Tibial nerve (tissue), 4 donors: ENCODE data around the gene LGR6. TPM values are rescaled to one million over a fixed set of nuclear protein-coding genes. Genes with fewer than 3 reads are reported as not detected.

Experiments used
- DNase-seq, 2 donors: peaks; one replicate each; pipeline ENCODE4 v3.0.0-alpha.2; 2019; ENCODE audit warnings: low spot score in 2 of 2
- H3K27ac ChIP-seq, 4 donors: fragments of 200-600 bp; sonication (generic) in 3 of 4; one replicate each; pipeline ENCODE4 v1.5.1; 2017 to 2019; ENCODE audit warnings: mild to moderate bottlenecking in 1 of 4
- H3K27me3 ChIP-seq, 2 donors: fragments of 200-600 bp; sonication (generic) in 1 of 2; one replicate each; pipeline versions ENCODE4 v1.5.1 to v1.6.0; 2017 to 2019
- H3K36me3 ChIP-seq, 3 donors: fragments of 200-600 bp; sonication (generic); one replicate each; pipeline ENCODE4 v1.5.1; 2018 to 2019
- H3K4me1 ChIP-seq, 4 donors: fragments of 200-600 bp; sonication (generic) in 3 of 4; one replicate each; pipeline ENCODE4 v1.5.1; 2017 to 2019
- H3K4me3 ChIP-seq, 4 donors: fragments of 200-600 bp; sonication (generic) in 3 of 4; one replicate each; pipeline ENCODE4 v1.5.1; 2017 to 2019; ENCODE audit warnings: mild to moderate bottlenecking in 1 of 4, moderate library complexity in 1 of 4
- H3K9me3 ChIP-seq, 4 donors: fragments of 200-600 bp; sonication (generic) in 3 of 4; one replicate each; pipeline ENCODE4 v1.5.1; 2017 to 2019
- EP300 ChIP-seq, 2 donors: sonication (generic); formaldehyde crosslinking; IDR thresholded peaks; one replicate each; pipeline ENCODE4 v1.6.1; 2017; ENCODE audit warnings: antibody characterized with exemption in 2 of 2, mild to moderate bottlenecking in 1 of 2
- POLR2A ChIP-seq, 2 donors: fragments of 450-650 bp; IDR thresholded peaks; one replicate each; pipeline ENCODE4 v1.6.1; 2017; ENCODE audit warnings: antibody characterized with exemption in 2 of 2, mild to moderate bottlenecking in 2 of 2, moderate library complexity in 2 of 2
- WGBS, 2 donors: methylation state at CpG; one replicate each; pipeline ENCODE4 v1.1.5; 2018; 5-methylcytosine and 5-hydroxymethylcytosine counted together
- total RNA-seq, 4 donors: library from RNA; depleted of rRNA; stranded (reverse); fragments of >200 nt; gene quantifications; one replicate each; pipeline ENCODE4 v1.1.0, GENCODE V29; 2016
- TF ChIP-seq, protein P1 (sequence below), 5 experiments: fragments of 200-600 bp in 3 of 5; fragments of 450-650 bp in 2 of 5; sonication (generic) in 3 of 5; IDR thresholded peaks; one replicate each; pipeline ENCODE4 v1.5.1; 2016 to 2019; ENCODE audit warnings: antibody characterized with exemption in 5 of 5, mild to moderate bottlenecking in 3 of 5, moderate library complexity in 2 of 5

The LGR6 gene
- total RNA-seq, 4 donors from 2014 or later: 0.42 TPM; not detected in 3

DNA sequence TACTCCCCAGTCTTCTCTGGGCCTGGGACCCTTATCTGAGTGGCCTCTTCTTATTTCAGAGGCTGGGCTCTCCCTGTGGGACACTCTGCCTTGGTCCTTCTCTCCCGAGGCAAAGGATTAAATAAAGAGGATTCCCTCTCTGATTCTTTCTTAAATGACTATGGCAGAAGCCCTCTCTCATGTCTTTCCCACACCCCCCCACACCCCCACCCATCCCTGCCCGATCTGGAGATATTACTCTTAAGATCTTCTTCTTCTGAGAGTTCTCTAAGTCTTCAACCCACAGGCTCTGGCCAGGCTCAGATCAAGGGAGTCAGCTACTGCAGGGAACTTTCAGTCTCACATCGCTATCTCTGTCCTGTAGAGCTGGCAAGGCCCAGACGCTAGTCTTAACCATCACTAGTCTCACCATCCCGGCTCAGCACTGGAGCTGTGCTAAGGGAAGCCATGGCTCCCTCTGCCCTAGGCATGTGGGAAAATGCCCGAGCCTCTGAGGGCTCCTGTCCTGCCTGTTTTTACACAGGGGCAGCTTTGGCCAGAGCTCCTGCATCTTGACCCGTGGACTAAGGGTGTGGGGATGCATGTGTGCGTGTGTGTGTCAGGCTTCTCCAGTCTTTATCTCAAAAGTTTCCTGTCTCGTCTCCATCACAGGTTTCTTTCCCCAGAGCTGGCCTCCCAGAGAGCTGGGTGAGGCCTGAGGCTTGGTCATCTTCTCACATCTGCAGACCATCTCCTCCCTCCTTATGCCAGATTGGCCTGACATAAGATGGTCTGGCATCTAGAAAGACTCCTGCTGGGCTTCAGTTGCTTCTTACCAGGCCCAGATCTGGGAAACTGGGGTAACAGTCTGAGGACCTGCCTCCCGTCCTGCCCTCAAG lies 36.7 kb downstream of the LGR6 start:
- Histone ChIP-seq H3K4me1 (no peaks in the 10 kb centered on the region), H3K9me3 (no peaks in the 10 kb centered on the region), H3K27me3 (no peaks in the 10 kb centered on the region), H3K27ac (no peak overlapping the region), H3K4me3 (no peak overlapping the region), H3K36me3 (no peaks in the 10 kb centered on the region)
- WGBS, 2 donors: 84 to 86% methylated on average over 10 of the region's 10 CpGs
- TF ChIP-seq, protein P1, sequence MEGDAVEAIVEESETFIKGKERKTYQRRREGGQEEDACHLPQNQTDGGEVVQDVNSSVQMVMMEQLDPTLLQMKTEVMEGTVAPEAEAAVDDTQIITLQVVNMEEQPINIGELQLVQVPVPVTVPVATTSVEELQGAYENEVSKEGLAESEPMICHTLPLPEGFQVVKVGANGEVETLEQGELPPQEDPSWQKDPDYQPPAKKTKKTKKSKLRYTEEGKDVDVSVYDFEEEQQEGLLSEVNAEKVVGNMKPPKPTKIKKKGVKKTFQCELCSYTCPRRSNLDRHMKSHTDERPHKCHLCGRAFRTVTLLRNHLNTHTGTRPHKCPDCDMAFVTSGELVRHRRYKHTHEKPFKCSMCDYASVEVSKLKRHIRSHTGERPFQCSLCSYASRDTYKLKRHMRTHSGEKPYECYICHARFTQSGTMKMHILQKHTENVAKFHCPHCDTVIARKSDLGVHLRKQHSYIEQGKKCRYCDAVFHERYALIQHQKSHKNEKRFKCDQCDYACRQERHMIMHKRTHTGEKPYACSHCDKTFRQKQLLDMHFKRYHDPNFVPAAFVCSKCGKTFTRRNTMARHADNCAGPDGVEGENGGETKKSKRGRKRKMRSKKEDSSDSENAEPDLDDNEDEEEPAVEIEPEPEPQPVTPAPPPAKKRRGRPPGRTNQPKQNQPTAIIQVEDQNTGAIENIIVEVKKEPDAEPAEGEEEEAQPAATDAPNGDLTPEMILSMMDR (IDR thresholded peaks at IDR 0.05): no peak
- no peak for TF ChIP-seq POLR2A (IDR thresholded peaks at IDR 0.05)
- TF ChIP-seq EP300 (IDR thresholded peaks at IDR 0.05): no peak
- no peak for DNase-seq

DNA sequence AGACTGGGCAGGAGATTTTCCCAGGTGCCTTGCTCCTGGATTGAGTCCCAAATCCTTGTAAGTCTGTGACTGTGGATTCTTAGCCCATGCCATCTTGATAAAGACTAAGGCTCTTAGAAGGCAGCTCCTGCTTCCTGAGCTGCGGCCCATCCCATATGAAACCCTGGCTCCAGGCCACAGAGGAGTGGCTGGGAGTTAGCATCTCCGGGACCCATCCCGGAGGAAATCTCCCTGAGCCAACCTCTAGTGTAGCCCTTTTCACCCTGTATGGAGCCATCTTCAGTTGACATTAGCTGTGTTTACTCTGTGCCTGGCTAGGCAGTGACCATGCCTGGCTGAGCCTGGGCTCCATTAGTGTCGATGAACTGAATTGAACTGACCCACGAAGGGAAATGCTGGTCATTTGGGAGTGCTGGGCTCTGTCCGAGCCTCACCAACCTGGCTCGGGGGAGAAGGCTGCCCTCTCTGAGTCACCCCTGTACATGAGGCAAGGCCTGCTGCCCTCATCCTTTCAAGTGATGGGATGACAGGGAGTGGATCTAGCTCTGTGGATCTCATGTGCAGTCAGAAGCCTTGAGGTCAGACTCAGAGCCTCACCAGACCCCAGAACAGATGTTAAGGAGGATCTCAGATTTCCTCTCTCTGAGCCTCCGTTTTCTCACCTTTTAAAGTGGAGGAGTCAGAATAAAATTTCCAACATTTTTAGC lies 37.5 kb downstream of the LGR6 start:
- H3K9me3 ChIP-seq: no peaks in the 10 kb centered on the region
- H3K27me3 ChIP-seq: no peaks in the 10 kb centered on the region
- H3K27ac ChIP-seq: no peak overlapping the region
- H3K4me3 ChIP-seq: no peak overlapping the region
- DNase-seq: no peak
- TF ChIP-seq EP300 (IDR thresholded peaks at IDR 0.05): no peak
- TF ChIP-seq POLR2A (IDR thresholded peaks at IDR 0.05): no peak
- TF ChIP-seq, protein P1 (IDR thresholded peaks at IDR 0.05): no peak
- no peaks in the 10 kb centered on the region for H3K36me3 ChIP-seq
- 67 to 73% methylated on average over 8 of the region's 8 CpGs for WGBS, 2 donors
- H3K4me1 ChIP-seq: no peaks in the 10 kb centered on the region

DNA sequence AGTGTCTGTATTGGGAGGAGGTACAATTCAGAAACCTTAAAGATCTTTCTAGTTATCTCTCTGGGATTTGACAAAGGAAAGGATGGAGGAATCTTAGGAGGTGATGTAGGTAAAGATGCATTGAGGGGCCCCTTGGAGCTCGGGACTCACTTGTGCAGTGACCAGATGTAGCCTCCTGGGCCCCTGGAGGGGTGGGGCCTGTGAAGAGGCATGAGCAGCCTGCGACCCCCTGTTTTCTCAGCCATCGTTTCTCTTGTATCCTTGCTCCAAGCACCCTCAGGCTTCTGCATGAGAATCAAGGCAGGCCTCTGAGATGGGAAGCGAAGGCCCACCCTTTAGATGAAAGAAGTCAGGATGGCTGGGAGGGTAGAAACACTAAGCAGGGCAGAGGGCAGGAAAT lies 39.6 kb downstream of the LGR6 start:
- DNase-seq: no peak
- 51 to 80% methylated on average over 4 of the region's 4 CpGs for WGBS, 2 donors
- H3K27me3 ChIP-seq: peaks cover 0 to 17% of the 10 kb centered on the region in 2 donors
- no peak overlapping the region for H3K27ac ChIP-seq
- H3K4me3 ChIP-seq: no peak overlapping the region
- no peak for TF ChIP-seq EP300 (IDR thresholded peaks at IDR 0.05)
- TF ChIP-seq, protein P1 (IDR thresholded peaks at IDR 0.05): no peak
- TF ChIP-seq POLR2A (IDR thresholded peaks at IDR 0.05): no peak
- no peaks in the 10 kb centered on the region for H3K9me3 ChIP-seq
- H3K36me3 ChIP-seq: no peaks in the 10 kb centered on the region
- no peaks in the 10 kb centered on the region for H3K4me1 ChIP-seq

GRCh38 chr1:202233804-202234203 lies 40.2 kb downstream of the LGR6 start:
- no peak for DNase-seq
- Histone ChIP-seq H3K36me3 (no peaks in the 10 kb centered on the region), H3K9me3 (no peaks in the 10 kb centered on the region), H3K4me1 (no peaks in the 10 kb centered on the region), H3K27ac (no peak overlapping the region), H3K4me3 (no peak overlapping the region), H3K27me3 (peaks cover 0 to 23% of the 10 kb centered on the region in 2 donors)
- no peak for TF ChIP-seq EP300 (IDR thresholded peaks at IDR 0.05)
- no peak for TF ChIP-seq POLR2A (IDR thresholded peaks at IDR 0.05)
- TF ChIP-seq, protein P1 (IDR thresholded peaks at IDR 0.05): no peak
- 86 to 89% methylated on average over 2 of the region's 2 CpGs for WGBS, 2 donors
